ENCODE measurements around the gene PHC2.

DNA sequence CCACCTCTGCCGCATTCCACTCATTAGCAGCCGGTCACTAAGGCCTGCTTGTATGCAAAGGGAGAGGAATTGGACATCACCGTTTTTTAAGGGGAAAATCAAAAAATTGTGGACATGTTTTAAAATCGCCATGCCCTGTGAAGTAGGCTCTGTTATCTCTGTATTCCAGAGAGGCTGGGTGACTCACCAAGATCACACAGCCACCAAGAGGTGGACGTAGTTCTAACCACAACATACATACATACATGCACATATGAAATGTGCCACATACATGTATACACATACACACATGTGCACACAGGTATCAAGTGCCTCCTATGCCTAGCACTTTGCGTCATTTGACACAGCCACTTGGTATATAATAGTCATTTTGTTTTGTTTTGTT lies 25.6 kb upstream of the PHC2 start:
- TF ChIP-seq, protein P1, sequence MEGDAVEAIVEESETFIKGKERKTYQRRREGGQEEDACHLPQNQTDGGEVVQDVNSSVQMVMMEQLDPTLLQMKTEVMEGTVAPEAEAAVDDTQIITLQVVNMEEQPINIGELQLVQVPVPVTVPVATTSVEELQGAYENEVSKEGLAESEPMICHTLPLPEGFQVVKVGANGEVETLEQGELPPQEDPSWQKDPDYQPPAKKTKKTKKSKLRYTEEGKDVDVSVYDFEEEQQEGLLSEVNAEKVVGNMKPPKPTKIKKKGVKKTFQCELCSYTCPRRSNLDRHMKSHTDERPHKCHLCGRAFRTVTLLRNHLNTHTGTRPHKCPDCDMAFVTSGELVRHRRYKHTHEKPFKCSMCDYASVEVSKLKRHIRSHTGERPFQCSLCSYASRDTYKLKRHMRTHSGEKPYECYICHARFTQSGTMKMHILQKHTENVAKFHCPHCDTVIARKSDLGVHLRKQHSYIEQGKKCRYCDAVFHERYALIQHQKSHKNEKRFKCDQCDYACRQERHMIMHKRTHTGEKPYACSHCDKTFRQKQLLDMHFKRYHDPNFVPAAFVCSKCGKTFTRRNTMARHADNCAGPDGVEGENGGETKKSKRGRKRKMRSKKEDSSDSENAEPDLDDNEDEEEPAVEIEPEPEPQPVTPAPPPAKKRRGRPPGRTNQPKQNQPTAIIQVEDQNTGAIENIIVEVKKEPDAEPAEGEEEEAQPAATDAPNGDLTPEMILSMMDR (IDR thresholded peaks at IDR 0.05), result no peak
- no peak for TF ChIP-seq ZFX (IDR thresholded peaks at IDR 0.05; ENCODE audit: borderline replicate concordance)

Measured in 22Rv1 (cell line).